Prostate gland (tissue), 2 donors: ENCODE measurements around the gene KRT32. TPM values are rescaled to one million over a fixed set of nuclear protein-coding genes. Genes with fewer than 3 reads are reported as not detected.

Experiments
- DNase-seq: peaks from one replicate; pipeline ENCODE4 v3.0.0-alpha.2; 2019; ENCODE audit warnings: low spot score
- H3K27ac ChIP-seq, 2 donors: fragments of 200-600 bp; sonication (generic); 2 replicates each; pipeline ENCODE4 v1.5.1; 2017 to 2019
- H3K27me3 ChIP-seq: fragments of 200-600 bp; sonication (generic); replicated peaks from 2 replicates; pipeline ENCODE4 v1.5.1; 2019; ENCODE audit not compliant: insufficient read depth
- H3K36me3 ChIP-seq, 2 donors: fragments of 200-600 bp; sonication (generic); 1 replicate in 1 of 2; 2 replicates in 1 of 2; pipeline versions ENCODE4 v1.5.1 to v1.8.1; 2017 to 2019
- H3K4me1 ChIP-seq: fragments of 200-600 bp; sonication (generic); replicated peaks from 2 replicates; pipeline ENCODE4 v1.5.1; 2019
- H3K4me3 ChIP-seq, 2 donors: fragments of 200-600 bp; sonication (generic); 2 replicates each; pipeline ENCODE4 v1.5.1; 2017 to 2019
- H3K9me3 ChIP-seq: fragments of 200-600 bp; sonication (generic); 2 replicates; pipeline ENCODE4 v1.5.1; 2017
- CTCF ChIP-seq, 4 experiments: fragments of 200-600 bp in 2 of 4; fragments of 450-650 bp in 2 of 4; sonication (generic) in 2 of 4; IDR thresholded peaks; 1 replicate in 3 of 4; 2 replicates in 1 of 4; pipeline ENCODE4 v1.5.1; 2016 to 2019; ENCODE audit warnings: antibody characterized with exemption in 4 of 4, mild to moderate bottlenecking in 2 of 4, moderate library complexity in 2 of 4
- POLR2A ChIP-seq: fragments of 450-650 bp; IDR thresholded peaks from one replicate; pipeline ENCODE4 v1.6.1; 2016; ENCODE audit warnings: antibody characterized with exemption, mild to moderate bottlenecking
- POLR2AphosphoS5 ChIP-seq: sonication (generic); formaldehyde crosslinking; IDR thresholded peaks from one replicate; pipeline ENCODE4 v1.6.1; 2017; ENCODE audit warnings: antibody characterized with exemption
- WGBS: methylation state at CpG from one replicate; pipeline ENCODE4 v1.1.5; 2018; 5-methylcytosine and 5-hydroxymethylcytosine counted together
- intact Hi-C: fragments of 100-400 bp; cut with DNase I; formaldehyde crosslinking; loops from one replicate; pipeline ENCODE4 v1.14.2; 2022
- total RNA-seq, 2 donors: library from RNA; depleted of rRNA; stranded (reverse); fragments of >200 nt; gene quantifications; one replicate each; pipeline ENCODE4 v1.1.0, GENCODE V29; 2016

Gene KRT32
- total RNA-seq, 2 donors from 2014 or later, result not detected

DNA sequence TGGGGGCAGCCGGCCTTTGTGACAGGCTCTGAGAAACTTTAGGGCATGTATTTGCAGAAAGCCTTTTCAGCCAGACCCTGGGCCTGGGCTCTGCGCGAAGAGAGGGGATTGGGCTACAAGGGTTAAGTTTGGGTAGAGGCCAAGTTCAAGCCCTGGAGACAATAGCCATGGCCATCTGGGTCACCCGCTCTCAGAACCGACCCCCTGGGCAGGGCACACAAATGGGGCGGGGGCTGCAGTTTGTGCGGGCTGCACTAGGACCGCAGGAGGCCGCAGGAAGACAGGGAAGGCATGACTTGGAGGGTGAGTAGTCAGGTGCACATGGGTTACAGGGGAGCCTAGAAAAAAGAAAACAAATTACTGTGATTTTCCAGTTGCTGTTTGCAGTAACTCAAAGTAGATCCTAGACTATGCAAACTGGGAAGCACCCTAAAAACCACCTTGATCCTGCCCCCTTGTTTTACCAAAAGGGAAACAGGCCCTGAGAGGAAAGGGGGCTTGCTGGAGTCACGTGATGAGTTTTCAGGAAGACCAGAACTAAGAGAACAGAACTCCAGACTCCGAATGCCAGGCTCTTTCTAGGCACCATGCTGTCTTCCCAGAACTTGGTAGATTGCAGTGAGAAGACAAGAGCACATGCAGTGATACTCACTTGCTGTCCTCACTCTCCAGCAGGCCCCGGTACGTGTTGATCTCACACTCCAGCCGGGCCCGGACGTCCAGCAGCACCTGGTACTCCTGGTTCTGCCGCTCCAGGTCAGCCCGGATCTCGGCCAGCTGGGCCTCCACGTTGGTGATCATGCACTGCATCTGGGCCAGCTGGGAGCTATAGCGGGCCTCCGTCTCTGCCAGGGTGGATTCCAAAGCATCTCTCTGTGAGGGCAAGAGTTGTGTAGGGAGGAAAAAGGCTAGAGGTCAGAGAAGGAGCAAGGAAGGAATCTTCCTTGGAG, 10.0 kb upstream of the KRT32 start:
- no peak overlapping the region for H3K4me3 ChIP-seq
- no peaks in the 10 kb centered on the region for H3K9me3 ChIP-seq
- TF ChIP-seq POLR2AphosphoS5, result no peak
- no peak for TF ChIP-seq POLR2A
- TF ChIP-seq CTCF (IDR thresholded peaks at IDR 0.05), result no peak
- no peaks in the 10 kb centered on the region for H3K27me3 ChIP-seq
- 93% methylated on average over 22 of the region's 22 CpGs for WGBS
- no peaks in the 10 kb centered on the region for H3K4me1 ChIP-seq
- H3K36me3 ChIP-seq, result no peaks in the 10 kb centered on the region
- H3K27ac ChIP-seq, result no peak overlapping the region
- intact Hi-C loops, result no loop called here
- no peak for DNase-seq

DNA sequence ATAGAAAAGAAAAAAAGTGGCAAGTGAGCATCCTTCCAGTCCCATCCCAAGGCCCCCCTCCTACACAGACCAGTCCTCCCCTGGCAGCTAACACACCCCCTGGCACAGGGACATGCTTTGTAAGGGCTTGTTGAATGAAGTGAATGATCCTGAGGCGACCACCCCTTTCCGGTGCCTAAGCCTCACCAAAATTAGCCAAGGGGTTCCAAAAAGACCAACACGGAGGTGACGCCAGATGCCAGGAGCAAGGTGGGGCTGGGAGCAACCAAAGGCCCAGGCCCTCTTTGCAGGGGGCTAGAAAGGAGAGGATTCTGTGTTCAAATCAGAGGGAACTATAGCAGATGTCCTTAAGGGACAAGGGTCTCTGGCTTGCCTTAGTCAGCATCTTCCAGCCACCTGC, 8.2 kb upstream of the KRT32 start:
- DNase-seq, result no peak
- Histone ChIP-seq H3K36me3 (no peaks in the 10 kb centered on the region), H3K27ac (no peak overlapping the region), H3K4me3 (no peak overlapping the region), H3K27me3 (no peaks in the 10 kb centered on the region), H3K4me1 (no peaks in the 10 kb centered on the region), H3K9me3 (no peaks in the 10 kb centered on the region)
- WGBS, result 87% methylated on average over 4 of the region's 4 CpGs
- intact Hi-C loops, result no loop called here
- TF ChIP-seq POLR2AphosphoS5 (no peak), POLR2A (no peak), CTCF (IDR thresholded peaks at IDR 0.05) (no peak)

DNA sequence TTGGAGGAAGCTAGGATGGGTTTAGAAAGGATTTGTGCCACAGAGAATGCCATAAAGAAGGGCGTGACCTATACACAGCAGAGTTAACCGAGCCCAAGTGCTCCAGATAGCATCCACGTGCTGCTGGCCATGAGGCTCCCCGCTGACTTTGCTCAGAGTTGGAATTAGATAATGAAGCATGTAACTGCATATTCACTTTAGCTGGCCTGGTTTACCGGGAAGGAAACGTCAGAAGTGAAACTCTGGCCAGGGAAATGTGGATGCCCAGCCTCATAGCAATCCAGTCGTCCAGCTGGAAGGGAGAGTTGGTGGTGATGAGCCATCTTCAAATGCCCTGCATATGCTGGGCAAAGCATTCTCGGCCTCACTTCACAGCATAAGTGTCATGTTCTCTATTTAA, 7.7 kb upstream of the KRT32 start:
- Histone ChIP-seq H3K4me3 (no peak overlapping the region), H3K27me3 (no peaks in the 10 kb centered on the region), H3K9me3 (no peaks in the 10 kb centered on the region), H3K27ac (no peak overlapping the region), H3K36me3 (no peaks in the 10 kb centered on the region), H3K4me1 (no peaks in the 10 kb centered on the region)
- TF ChIP-seq POLR2AphosphoS5 (no peak), CTCF (IDR thresholded peaks at IDR 0.05) (no peak), POLR2A (no peak)
- 71% methylated on average over 8 of the region's 8 CpGs for WGBS
- intact Hi-C loops, result no loop called here
- no peak for DNase-seq

DNA sequence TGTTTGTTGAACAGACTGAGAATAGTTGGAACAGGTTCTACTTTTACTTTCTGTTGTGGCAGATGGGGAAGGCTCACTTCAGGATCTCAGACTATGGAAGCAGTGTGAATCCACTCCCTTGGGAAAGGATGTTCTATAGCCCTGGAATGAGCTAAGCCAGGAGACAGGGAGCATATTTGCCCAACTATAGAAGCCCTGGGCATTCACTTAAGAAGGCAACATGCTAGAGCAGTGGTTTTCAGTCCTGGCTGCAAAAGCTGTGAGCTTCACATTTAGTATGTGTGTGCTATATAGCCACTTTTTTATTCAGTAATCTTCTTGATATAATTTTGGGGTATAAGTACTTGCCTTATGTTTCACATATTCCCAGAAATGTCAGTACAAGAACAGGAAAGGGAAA, 1.2 kb upstream of the KRT32 start:
- no peak overlapping the region for H3K4me3 ChIP-seq
- H3K36me3 ChIP-seq, result no peaks in the 10 kb centered on the region
- H3K27me3 ChIP-seq, result no peaks in the 10 kb centered on the region
- TF ChIP-seq CTCF (IDR thresholded peaks at IDR 0.05) (no peak), POLR2A (no peak), POLR2AphosphoS5 (no peak)
- DNase-seq, result no peak
- H3K4me1 ChIP-seq, result no peaks in the 10 kb centered on the region
- intact Hi-C loops, result no loop called here
- H3K9me3 ChIP-seq, result no peaks in the 10 kb centered on the region
- no peak overlapping the region for H3K27ac ChIP-seq

DNA sequence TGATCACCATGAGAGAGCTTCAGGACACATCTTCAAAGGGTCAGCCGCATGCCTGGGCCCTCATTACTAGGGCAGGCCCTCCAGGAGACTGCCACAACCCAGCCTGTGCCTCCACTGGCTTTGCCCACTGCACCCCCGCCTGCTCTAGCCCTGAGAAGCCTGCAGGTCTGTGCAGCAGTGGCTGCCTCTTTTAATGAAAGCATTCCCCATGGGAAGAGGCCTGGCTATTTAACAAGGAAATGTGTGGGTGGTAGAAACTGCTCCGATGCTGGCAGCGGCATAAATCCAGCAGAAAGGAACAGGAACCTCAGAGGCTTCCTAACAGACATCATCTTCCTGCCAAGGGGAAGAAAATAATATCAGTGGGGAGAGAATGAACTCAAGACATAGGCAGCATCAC, 375 bp upstream of the KRT32 start:
- no peaks in the 10 kb centered on the region for H3K9me3 ChIP-seq
- no peaks in the 10 kb centered on the region for H3K27me3 ChIP-seq
- no peaks in the 10 kb centered on the region for H3K36me3 ChIP-seq
- WGBS, result 42% methylated on average over 4 of the region's 4 CpGs
- no peak overlapping the region for H3K27ac ChIP-seq
- DNase-seq, result no peak
- TF ChIP-seq CTCF (IDR thresholded peaks at IDR 0.05) (no peak), POLR2A (no peak), POLR2AphosphoS5 (no peak)
- intact Hi-C loops, result no loop called here
- no peak overlapping the region for H3K4me3 ChIP-seq
- H3K4me1 ChIP-seq, result no peaks in the 10 kb centered on the region
